CD14-positive monocyte (primary cell): ENCODE data around the gene TAF4. TPM values are rescaled to one million over a fixed set of nuclear protein-coding genes. Genes with fewer than 3 reads are reported as not detected.

ENCODE experiments used
- DNase-seq, 3 donors: peaks; one replicate each; pipeline ENCODE4 v3.0.0-alpha.2; 2011 to 2022
- H2AFZ ChIP-seq: 2 replicates; pipeline ENCODE4 v1.6.0; 2012; ENCODE audit warnings: mild to moderate bottlenecking, low read depth, low read length, inconsistent platforms; ENCODE audit not compliant: insufficient read depth, poor library complexity, severe bottlenecking
- H3K27ac ChIP-seq, 2 donors: 1 replicate in 1 of 2; 2 replicates in 1 of 2; pipeline ENCODE4 v1.5.1; 2012 to 2013; ENCODE audit warnings: low read length in 2 of 2, control low read depth in 1 of 2, inconsistent platforms in 1 of 2, low read depth in 1 of 2, mild to moderate bottlenecking in 1 of 2
- H3K27me3 ChIP-seq, 2 donors: one replicate each; pipeline versions ENCODE4 v1.6.0 to v1.6.1; 2011 to 2013; ENCODE audit warnings: low read length in 2 of 2; ENCODE audit not compliant: control insufficient read depth in 2 of 2, insufficient read depth in 2 of 2
- H3K36me3 ChIP-seq, 2 donors: replicated peaks in 1 of 2; 1 replicate in 1 of 2; 2 replicates in 1 of 2; pipeline versions ENCODE4 v1.5.1 to v1.6.1; 2012 to 2013; ENCODE audit warnings: low read length in 2 of 2, control low read depth in 1 of 2, inconsistent platforms in 1 of 2, mild to moderate bottlenecking in 1 of 2; ENCODE audit not compliant: insufficient read depth in 2 of 2, control insufficient read depth in 1 of 2
- H3K4me1 ChIP-seq, 2 donors: 1 replicate in 1 of 2; 2 replicates in 1 of 2; pipeline versions ENCODE4 v1.5.1 to v1.6.1; 2012 to 2013; ENCODE audit warnings: low read length in 2 of 2, control low read depth in 1 of 2, inconsistent platforms in 1 of 2, mild to moderate bottlenecking in 1 of 2, moderate library complexity in 1 of 2; ENCODE audit not compliant: insufficient read depth in 2 of 2, control insufficient read depth in 1 of 2
- H3K4me2 ChIP-seq: replicated peaks from 2 replicates; pipeline ENCODE3; 2012; ENCODE audit warnings: low read length, moderate library complexity, mild to moderate bottlenecking; ENCODE audit not compliant: poor library complexity, severe bottlenecking; ENCODE audit errors: extremely low read depth
- H3K4me3 ChIP-seq, 3 experiments: fragments of 200-600 bp in 1 of 3; sonication (generic) in 1 of 3; replicated peaks in 1 of 3; 1 replicate in 2 of 3; 2 replicates in 1 of 3; pipeline ENCODE4 v1.5.1; 2011 to 2013; ENCODE audit warnings: low read length in 3 of 3, mild to moderate bottlenecking in 3 of 3, control low read depth in 2 of 3, low read depth in 2 of 3, inconsistent platforms in 1 of 3, moderate library complexity in 1 of 3
- H3K79me2 ChIP-seq: 2 replicates; pipeline ENCODE4 v1.6.0; 2012; ENCODE audit warnings: mild to moderate bottlenecking, control low read depth, inconsistent platforms, low read length, moderate library complexity; ENCODE audit not compliant: insufficient read depth
- H3K9ac ChIP-seq: 2 replicates; pipeline ENCODE4 v1.6.0; 2017; ENCODE audit warnings: low read length, mild to moderate bottlenecking; ENCODE audit not compliant: insufficient read depth, poor library complexity, severe bottlenecking
- H3K9me3 ChIP-seq, 2 donors: replicated peaks in 1 of 2; 1 replicate in 1 of 2; 2 replicates in 1 of 2; pipeline versions ENCODE4 v1.5.1 to v1.6.1; 2012 to 2013; ENCODE audit warnings: low read length in 2 of 2, control low read depth in 1 of 2; ENCODE audit not compliant: control insufficient read depth in 1 of 2, insufficient read depth in 1 of 2
- H4K20me1 ChIP-seq: 2 replicates; pipeline ENCODE4 v1.6.0; 2012; ENCODE audit warnings: mild to moderate bottlenecking, low read length, control low read depth, moderate library complexity; ENCODE audit not compliant: insufficient read depth
- H3K27ac Mint-ChIP-seq, 7 donors: one replicate each; pipeline ENCODE4 v1.8.0; 2020; ENCODE audit warnings: mild to moderate bottlenecking in 7 of 7, mixed read lengths in 7 of 7, moderate library complexity in 6 of 7, inconsistent platforms in 2 of 7
- H3K27me3 Mint-ChIP-seq, 3 donors: one replicate each; pipeline ENCODE4 v1.8.0; 2021 to 2022; ENCODE audit warnings: low read depth in 3 of 3, mild to moderate bottlenecking in 3 of 3, mixed read lengths in 3 of 3, moderate library complexity in 3 of 3, inconsistent platforms in 1 of 3
- H3K36me3 Mint-ChIP-seq, 2 donors: one replicate each; pipeline ENCODE4 v1.8.0; 2020; ENCODE audit warnings: mixed read lengths in 2 of 2, inconsistent platforms in 1 of 2, mild to moderate bottlenecking in 1 of 2
- H3K4me1 Mint-ChIP-seq: one replicate; pipeline ENCODE4 v1.8.0; 2020; ENCODE audit warnings: mild to moderate bottlenecking, mixed read lengths
- H3K4me3 Mint-ChIP-seq, 2 donors: one replicate each; pipeline ENCODE4 v1.8.0; 2020; ENCODE audit warnings: mild to moderate bottlenecking in 2 of 2, mixed read lengths in 2 of 2, moderate library complexity in 1 of 2
- H3K9me3 Mint-ChIP-seq, 7 donors: one replicate each; pipeline ENCODE4 v1.8.0; 2020 to 2022; ENCODE audit warnings: mixed read lengths in 7 of 7, mild to moderate bottlenecking in 6 of 7, moderate library complexity in 6 of 7, inconsistent platforms in 2 of 7
- WGBS: methylation state at CpG from one replicate; pipeline ENCODE4 v1.1.5; 2013; ENCODE audit warnings: missing lambda C conversion rate; ENCODE audit not compliant: insufficient coverage; 5-methylcytosine and 5-hydroxymethylcytosine counted together
- intact Hi-C, 2 donors: fragments of 100-400 bp; cut with micrococcal nuclease; formaldehyde crosslinking; loops; one replicate each; pipeline versions ENCODE4 v1.15.0 to v1.15.1; 2023
- polyA plus RNA-seq, 3 donors: library from polyadenylated mRNA; depleted of rRNA in 1 of 3; unstranded in 2 of 3; stranded (reverse) in 1 of 3; fragments of 300-500 nt in 2 of 3; fragments of >200 nt in 1 of 3; fragmentation: Illumina TruSeq in 2 of 3; gene quantifications; 1 replicate in 2 of 3; 2 replicates in 1 of 3; pipeline ENCODE4 v1.2.3, GENCODE V29; 2012 to 2021
- TF ChIP-seq, protein P1 (sequence below): fragments of 200-600 bp; IDR thresholded peaks from one replicate; pipeline ENCODE4 v1.8.0; 2022; ENCODE audit warnings: antibody characterized with exemption, mild to moderate bottlenecking

The TAF4 gene
- polyA plus RNA-seq, 3 donors, result 0.48 to 14.9 (median 0.99) TPM

DNA sequence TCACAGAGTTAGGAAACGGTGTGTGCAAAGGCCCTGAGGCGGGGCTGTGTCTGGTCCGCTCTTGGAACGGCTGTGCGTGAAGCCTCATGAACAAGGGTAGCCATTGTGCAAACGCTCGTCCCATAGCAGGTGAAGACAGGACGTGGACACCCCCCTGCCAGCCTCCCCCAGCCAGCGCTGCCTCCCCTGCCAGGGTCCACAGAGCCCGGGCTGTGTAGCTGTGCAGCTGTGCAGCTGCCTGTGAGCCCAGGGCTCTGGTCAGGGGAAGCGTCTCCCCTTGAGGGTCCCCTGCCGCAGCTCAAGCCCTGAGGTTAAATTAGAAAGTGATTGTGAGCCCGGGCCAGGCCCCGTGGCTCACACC, 139.4 kb downstream of the TAF4 start:
- Histone ChIP-seq H3K9me3 (peaks cover 0 to 72% of the 10 kb centered on the region in 2 donors), H2AFZ (no peak overlapping the region), H3K27ac (no peak overlapping the region), H3K79me2 (no peaks in the 10 kb centered on the region), H3K9ac (no peak overlapping the region), H3K36me3 (no peaks in the 10 kb centered on the region), H3K4me3 (no peak overlapping the region), H3K4me1 (no peaks in the 10 kb centered on the region), H3K27me3 (no peaks in the 10 kb centered on the region), H4K20me1 (no peaks in the 10 kb centered on the region), H3K4me2 (no peak overlapping the region)
- WGBS, result 98% methylated on average over 11 of the region's 14 CpGs
- TF ChIP-seq, protein P1, sequence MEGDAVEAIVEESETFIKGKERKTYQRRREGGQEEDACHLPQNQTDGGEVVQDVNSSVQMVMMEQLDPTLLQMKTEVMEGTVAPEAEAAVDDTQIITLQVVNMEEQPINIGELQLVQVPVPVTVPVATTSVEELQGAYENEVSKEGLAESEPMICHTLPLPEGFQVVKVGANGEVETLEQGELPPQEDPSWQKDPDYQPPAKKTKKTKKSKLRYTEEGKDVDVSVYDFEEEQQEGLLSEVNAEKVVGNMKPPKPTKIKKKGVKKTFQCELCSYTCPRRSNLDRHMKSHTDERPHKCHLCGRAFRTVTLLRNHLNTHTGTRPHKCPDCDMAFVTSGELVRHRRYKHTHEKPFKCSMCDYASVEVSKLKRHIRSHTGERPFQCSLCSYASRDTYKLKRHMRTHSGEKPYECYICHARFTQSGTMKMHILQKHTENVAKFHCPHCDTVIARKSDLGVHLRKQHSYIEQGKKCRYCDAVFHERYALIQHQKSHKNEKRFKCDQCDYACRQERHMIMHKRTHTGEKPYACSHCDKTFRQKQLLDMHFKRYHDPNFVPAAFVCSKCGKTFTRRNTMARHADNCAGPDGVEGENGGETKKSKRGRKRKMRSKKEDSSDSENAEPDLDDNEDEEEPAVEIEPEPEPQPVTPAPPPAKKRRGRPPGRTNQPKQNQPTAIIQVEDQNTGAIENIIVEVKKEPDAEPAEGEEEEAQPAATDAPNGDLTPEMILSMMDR, result no peak
- intact Hi-C loops, result no loop called here
- Mint-ChIP-seq H3K9me3 (peaks cover 2 to 38% (median 22%) of the 10 kb centered on the region in 7 donors), H3K27me3 (peaks cover 0 to 3% (median 3%) of the 10 kb centered on the region in 3 donors), H3K4me1 (no peaks in the 10 kb centered on the region), H3K36me3 (no peaks in the 10 kb centered on the region), H3K27ac (no peak overlapping the region), H3K4me3 (no peak overlapping the region)
- no peak for DNase-seq

DNA sequence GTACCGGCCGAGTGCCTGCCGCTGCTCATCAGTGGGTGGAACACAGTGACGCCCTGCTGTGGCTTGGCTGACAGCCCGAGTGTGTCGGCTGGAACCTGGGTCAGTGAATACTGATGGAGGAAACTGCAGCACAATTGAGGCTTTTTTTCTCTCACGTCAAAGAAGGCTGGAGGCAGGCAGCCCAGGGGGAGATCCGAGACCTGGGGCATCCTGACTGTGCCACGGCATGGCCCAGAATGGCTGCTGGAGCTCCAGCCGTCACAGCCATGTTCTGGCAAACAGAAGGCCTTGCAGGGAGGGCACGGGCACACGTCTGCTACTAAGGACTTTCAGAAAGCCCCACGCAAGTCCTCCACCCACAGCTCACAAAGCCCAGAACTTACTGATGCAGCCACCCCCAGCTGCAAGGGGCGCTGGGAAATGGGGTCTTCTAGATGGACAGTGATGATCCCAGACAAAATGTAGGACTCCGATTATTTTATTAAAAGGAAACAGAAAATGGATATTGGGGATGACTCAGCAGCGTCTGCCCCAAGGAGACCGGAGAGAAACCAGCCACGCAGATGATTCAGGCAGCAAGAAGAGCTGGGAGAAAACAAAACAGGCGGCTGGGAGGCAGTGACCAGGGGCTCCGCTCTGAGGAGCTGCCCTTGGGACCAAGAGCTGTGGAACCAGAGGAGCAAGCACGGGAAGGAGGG, 140.0 kb downstream of the TAF4 start:
- H3K4me1 Mint-ChIP-seq, result no peaks in the 10 kb centered on the region
- H3K4me3 ChIP-seq, result no peak overlapping the region
- H3K4me2 ChIP-seq, result no peak overlapping the region
- H3K36me3 ChIP-seq, result no peaks in the 10 kb centered on the region
- intact Hi-C loops, result no loop called here
- H2AFZ ChIP-seq, result no peak overlapping the region
- peaks cover 2 to 38% (median 22%) of the 10 kb centered on the region in 7 donors for H3K9me3 Mint-ChIP-seq
- no peaks in the 10 kb centered on the region for H3K27me3 ChIP-seq
- H4K20me1 ChIP-seq, result no peaks in the 10 kb centered on the region
- no peak overlapping the region for H3K9ac ChIP-seq
- H3K9me3 ChIP-seq, result peaks cover 3 to 72% of the 10 kb centered on the region in 2 donors
- H3K4me1 ChIP-seq, result no peaks in the 10 kb centered on the region
- DNase-seq, result no peak
- H3K36me3 Mint-ChIP-seq, result no peaks in the 10 kb centered on the region
- no peak overlapping the region for H3K4me3 Mint-ChIP-seq
- 86% methylated on average over 20 of the region's 21 CpGs for WGBS
- no peak overlapping the region for H3K27ac Mint-ChIP-seq
- TF ChIP-seq, protein P1, result no peak
- no peak overlapping the region for H3K27ac ChIP-seq
- peaks cover 0 to 3% (median 3%) of the 10 kb centered on the region in 3 donors for H3K27me3 Mint-ChIP-seq
- no peaks in the 10 kb centered on the region for H3K79me2 ChIP-seq
